CD4-positive, alpha-beta T cell treated with Interleukin-4 for 4 hours (primary cell): Measurements from ENCODE around the gene LIM2.
A peak's percentile ranks its signal among the peaks of the same experiment; 100 is the strongest.

ENCODE experiments used
- DNase-seq: peaks from one replicate; pipeline ENCODE4 v3.0.0-alpha.2; 2020

LIM2 gene

GRCh38 chr19:51338563-51339312, 49.0 kb downstream of the LIM2 start:
- peak; percentile 77 for DNase-seq

- DNase-seq, result no peak
These were observed 49.8 kb downstream of the LIM2 start for GRCh38 chr19:51337861-51338562.

GRCh38 chr19:51337141-51337860, 50.5 kb downstream of the LIM2 start:
- no peak for DNase-seq

- DNase-seq, result no peak
These were observed 53.8 kb downstream of the LIM2 start for GRCh38 chr19:51333836-51334460.

- no peak for DNase-seq
These were observed 56.1 kb downstream of the LIM2 start for GRCh38 chr19:51331716-51332115.

- DNase-seq, result no peak
These were observed 56.6 kb downstream of the LIM2 start for GRCh38 chr19:51331193-51331592.

GRCh38 chr19:51330366-51330765, 57.4 kb downstream of the LIM2 start:
- DNase-seq, result no peak
